DMS79 (cell line): ENCODE results near the gene HCN4.

ENCODE experiments used
- DNase-seq: peaks from one replicate; lab custom pipeline; 2025; lab: John Stamatoyannopoulos, UW

HCN4 gene

GRCh38 chr15:73344056-73344455, 24.7 kb downstream of the HCN4 start:
- no peak for DNase-seq

GRCh38 chr15:73341886-73342600, 26.7 kb downstream of the HCN4 start:
- DNase-seq = peak; percentile 43

GRCh38 chr15:73340502-73341192, 28.1 kb downstream of the HCN4 start:
- no peak for DNase-seq

GRCh38 chr15:73338606-73339374, 30.0 kb downstream of the HCN4 start:
- DNase-seq = no peak

- DNase-seq = no peak
These were observed 30.7 kb downstream of the HCN4 start for GRCh38 chr15:73338058-73338457.

- no peak for DNase-seq
These were observed 31.6 kb downstream of the HCN4 start for GRCh38 chr15:73337187-73337586.

- DNase-seq = no peak
These were observed 32.0 kb downstream of the HCN4 start for GRCh38 chr15:73336756-73337155.

GRCh38 chr15:73335471-73335870, 33.3 kb downstream of the HCN4 start:
- DNase-seq = no peak

GRCh38 chr15:73335026-73335425, 33.7 kb downstream of the HCN4 start:
- DNase-seq = no peak

GRCh38 chr15:73334086-73334485, 34.7 kb downstream of the HCN4 start:
- DNase-seq = no peak

- DNase-seq = no peak
These were observed 35.8 kb downstream of the HCN4 start for GRCh38 chr15:73333001-73333400.

GRCh38 chr15:73331991-73332925, 36.5 kb downstream of the HCN4 start:
- DNase-seq = no peak

- no peak for DNase-seq
These were observed 37.3 kb downstream of the HCN4 start for GRCh38 chr15:73331501-73331900.

- DNase-seq = no peak
These were observed 38.3 kb downstream of the HCN4 start for GRCh38 chr15:73330206-73331051.

GRCh38 chr15:73329501-73330200, 39.1 kb downstream of the HCN4 start:
- no peak for DNase-seq

GRCh38 chr15:73328981-73329380, 39.8 kb downstream of the HCN4 start:
- DNase-seq = no peak

GRCh38 chr15:73328149-73328820, 40.5 kb downstream of the HCN4 start:
- no peak for DNase-seq

GRCh38 chr15:73326157-73326556, 42.6 kb downstream of the HCN4 start:
- DNase-seq = no peak

GRCh38 chr15:73325191-73325861, 43.4 kb downstream of the HCN4 start:
- no peak for DNase-seq
